NCI-H187 treated with DMSO at 0.1 percent for 48 hours (cell line): ENCODE data around the gene SORD.
"Not testable (repeated sequence)": the region's sequence is repeated elsewhere in the genome, so short reads cannot be mapped to it uniquely, and the experiment has no call there.

Experiments
- DNase-seq: peaks from one replicate; lab custom pipeline; 2025; lab: John Stamatoyannopoulos, UW

The SORD gene

DNA sequence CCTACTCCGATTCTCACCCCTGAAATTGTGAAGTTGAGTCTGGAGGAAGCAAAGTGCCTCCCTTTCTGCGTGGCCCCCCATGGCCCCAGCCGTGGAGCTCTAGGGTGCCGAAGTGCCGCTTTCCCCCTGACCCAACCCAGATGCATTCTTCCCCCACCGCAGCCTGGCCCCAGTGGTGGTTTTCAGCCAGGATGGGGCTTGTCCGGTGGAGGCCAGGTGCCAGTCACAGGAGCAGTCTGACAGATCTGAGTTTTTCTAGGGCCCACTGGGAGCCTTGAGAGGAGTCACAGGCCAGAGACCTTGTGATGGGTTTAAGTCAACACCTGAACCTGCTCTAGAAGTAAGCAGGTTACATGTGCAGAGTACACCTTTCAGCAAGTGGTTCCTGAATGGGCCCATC, 39.3 kb downstream of the SORD start:
- DNase-seq, result not testable (repeated sequence)

- DNase-seq, result no peak
Observed at GRCh38 chr15:45064386-45064785, 41.4 kb downstream of the SORD start.

- DNase-seq, result not testable (repeated sequence)
Observed at GRCh38 chr15:45069942-45070360, 47.0 kb downstream of the SORD start.

- not testable (repeated sequence) for DNase-seq
Observed at GRCh38 chr15:45073602-45074001, 50.6 kb downstream of the SORD start.

DNA sequence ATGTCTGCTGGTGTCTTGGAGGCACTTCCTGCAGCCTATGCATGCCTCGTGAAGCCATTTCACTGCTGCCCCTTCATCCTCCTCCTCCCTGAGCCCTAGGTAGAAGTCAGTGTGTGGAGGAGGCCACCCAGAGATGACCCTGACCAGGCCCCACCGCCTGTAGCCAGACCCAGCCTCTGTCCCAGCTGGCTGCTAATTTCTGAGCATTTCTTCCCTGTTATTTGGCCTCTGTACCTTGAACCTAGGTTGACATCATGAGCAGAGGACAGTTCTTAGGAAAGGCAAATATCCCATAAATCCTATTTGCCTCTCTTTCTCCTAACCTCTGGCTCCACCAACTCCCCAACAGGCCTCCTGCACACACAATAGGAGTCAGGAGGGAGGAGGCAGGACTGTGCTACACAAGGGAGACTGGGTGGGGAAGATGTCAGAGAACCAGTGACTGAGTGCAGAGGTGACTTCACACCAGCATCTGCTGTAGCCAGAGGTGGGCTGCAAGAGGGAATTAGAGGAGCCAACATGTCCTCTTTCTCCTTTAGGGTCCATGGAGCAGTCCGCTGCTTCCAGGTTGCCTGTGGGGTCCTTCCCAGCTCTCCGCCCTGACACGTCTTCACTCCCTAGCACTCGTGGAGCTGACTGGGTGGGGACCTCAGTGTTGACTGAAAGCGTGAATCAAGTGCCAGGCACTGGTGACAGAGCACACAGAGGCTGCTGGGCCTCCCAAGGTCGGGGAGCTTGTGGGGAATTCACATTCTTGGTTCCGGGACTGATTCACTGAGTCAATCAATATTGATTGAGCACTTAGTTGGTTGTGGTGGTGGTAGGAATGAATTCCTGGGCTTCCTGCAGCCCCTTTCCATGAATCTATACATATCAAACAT, 52.7 kb downstream of the SORD start:
- not testable (repeated sequence) for DNase-seq

- not testable (repeated sequence) for DNase-seq
Observed at GRCh38 chr15:45077391-45077790, 54.4 kb downstream of the SORD start.

DNA sequence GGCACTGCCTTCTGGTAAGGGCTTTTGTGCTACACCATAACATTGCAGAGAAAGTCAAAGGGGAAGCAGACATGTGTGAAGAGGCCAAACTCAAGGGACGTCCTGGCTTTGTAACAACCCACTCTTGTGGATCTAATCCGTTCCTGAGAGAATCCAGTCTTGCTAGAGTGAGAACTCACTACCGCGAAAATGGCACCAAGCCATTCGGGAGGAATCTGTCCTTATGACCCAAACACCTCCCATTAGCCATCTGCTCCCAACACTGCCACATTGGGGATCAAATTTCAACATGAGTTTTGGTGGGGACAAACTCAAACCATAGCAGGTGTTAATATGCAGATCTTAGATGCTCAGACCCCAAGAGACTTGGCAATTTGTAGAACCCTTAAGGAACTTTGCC, 56.2 kb downstream of the SORD start:
- not testable (repeated sequence) for DNase-seq

DNA sequence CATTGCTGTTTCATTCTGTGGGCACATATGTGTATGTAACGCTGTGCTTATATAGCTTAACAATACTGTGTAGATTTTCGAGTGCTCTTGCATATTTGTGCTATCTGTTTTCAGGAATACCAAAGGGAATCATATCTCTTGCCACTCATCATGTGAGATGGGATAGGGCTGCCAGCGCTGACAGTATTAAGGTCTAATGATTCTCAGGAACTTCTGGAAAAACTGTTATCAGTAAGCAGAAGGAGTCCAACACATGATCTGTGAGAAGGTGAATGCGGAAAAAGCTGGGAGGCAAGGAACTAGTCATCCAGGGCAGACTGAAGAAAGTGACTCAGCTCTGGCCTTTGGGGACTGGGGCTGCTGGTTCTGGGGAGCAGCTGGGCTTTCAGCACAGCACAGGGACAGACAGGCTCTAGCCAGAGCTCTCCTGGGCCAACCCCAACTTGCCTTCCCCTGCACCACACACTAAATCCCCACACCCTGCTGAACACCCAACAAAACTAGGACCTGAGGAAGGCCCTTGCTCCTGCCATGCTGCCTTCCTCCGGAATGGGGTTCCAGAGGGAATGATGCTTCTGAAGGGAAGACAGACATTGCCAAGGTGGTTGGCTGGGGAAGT, 56.7 kb downstream of the SORD start:
- DNase-seq, result not testable (repeated sequence)

GRCh38 chr15:45080593-45080992, 57.6 kb downstream of the SORD start:
- not testable (repeated sequence) for DNase-seq

DNA sequence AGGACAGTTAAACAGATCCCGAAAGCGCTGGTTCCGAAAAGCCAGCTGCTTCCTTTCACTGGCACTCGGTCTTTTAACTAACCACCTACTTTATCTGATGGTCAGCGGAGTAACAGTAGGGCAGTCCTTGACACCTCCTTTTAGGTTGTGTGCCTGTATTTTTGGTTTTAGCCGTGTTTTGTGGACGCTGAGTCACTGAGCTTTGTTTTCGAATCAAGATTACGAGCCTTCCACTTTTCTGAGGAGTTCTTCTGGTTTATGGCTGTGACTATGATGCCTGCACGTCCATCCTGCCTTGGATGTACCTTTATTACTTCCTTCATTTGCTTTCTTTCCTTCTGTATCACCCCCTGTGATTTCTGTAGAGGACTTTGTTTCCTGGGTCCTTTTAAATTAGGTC, 59.4 kb downstream of the SORD start:
- DNase-seq, result not testable (repeated sequence)

DNA sequence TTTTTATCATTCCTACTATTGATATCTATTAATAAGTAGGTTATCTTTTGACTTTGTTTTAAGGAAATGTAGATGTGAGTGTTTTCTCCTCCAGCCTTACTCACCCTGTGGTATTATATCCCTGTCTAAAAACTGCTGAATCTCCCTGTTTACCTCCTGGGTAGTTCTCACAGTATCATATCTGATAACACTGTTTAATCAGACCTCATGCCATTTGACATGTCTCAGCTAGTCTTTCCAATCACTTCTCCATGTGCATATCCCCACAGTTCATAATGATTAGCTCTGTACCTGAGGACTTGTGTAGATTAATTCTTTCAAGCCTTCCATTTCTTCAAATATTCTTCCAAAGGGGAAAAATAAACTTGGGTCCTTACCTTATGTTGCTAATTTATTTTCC, 60.2 kb downstream of the SORD start:
- DNase-seq, result no peak

DNA sequence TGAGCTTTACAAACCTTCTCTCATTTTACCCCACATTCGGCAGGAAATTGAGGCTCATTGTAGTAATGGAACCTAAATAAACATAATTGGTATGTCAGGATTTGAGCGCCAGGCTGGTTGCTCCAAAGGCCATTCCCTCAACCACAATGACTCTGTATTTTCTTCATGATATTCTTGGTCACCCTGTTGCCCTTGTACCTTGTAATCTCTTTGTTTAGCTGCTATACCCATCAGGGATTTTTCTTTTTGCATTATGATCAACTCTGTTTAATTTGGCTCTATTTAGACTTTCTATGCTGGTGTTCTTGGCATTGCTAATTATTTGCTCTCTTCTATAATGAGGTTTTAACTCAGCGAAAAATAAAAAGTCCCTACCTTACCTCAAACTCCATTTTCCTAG, 61.2 kb downstream of the SORD start:
- DNase-seq, result no peak

DNA sequence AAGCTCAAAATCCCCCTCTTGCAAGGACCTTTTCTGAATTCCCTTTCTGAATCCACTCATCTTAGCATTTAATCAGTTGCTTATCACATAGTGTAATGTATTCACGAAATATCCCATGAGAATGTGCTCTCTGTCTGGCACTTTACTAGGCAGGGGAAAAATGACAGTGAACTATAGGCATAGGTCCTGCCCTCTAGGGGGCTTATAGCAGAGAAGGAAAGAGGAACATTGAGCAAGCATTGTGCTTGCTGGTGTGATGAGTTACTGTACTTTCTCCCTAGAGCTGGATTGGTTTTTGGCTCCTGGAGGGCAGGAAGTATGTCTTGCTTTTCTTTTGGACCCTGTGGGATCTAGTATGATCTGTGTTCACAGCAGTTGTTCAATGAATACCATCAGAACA, 64.5 kb downstream of the SORD start:
- no peak for DNase-seq

GRCh38 chr15:45088801-45089711, 66.1 kb downstream of the SORD start:
- DNase-seq, result no peak

- DNase-seq, result no peak
Observed at GRCh38 chr15:45089712-45090373, 66.8 kb downstream of the SORD start.

GRCh38 chr15:45091161-45091560, 68.2 kb downstream of the SORD start:
- no peak for DNase-seq

DNA sequence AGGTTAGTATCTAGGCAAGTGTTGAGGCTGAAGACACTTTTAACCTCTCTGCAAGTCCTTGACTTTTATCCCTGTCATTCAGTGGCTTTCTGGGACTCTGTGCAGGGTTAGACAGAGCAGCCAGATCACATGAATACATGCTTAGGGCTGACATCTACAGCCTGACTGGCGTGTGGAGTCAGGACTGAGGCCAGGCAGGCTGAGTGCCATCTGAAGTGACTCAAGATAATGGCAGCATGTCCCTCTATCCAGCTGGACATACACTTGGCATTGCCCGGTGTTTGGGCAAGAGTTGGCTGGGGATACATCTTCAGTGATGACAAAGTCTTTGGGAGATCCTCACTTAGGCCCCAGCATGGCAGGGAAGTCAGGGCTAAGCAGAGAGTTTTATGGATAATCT, 68.6 kb downstream of the SORD start:
- no peak for DNase-seq

DNA sequence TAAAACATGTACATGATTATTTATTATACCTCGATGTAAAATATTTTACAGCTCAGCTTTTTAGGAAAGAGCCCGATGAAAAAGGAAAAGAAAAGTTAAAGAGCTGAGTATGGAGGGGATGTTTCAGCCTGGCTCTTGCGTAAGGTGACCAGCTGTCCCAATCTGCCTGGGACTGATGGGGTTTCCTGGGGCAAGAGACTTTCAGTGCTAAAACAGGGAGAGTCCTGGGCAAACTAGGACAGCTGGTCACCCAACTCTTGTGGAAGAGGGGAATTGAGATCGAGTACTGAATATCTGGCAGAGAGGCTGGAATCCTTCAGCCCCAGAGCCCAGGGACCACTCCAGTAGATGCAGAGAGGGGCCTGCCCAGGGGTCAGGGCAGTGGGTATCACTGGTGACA, 70.0 kb downstream of the SORD start:
- no peak for DNase-seq

DNA sequence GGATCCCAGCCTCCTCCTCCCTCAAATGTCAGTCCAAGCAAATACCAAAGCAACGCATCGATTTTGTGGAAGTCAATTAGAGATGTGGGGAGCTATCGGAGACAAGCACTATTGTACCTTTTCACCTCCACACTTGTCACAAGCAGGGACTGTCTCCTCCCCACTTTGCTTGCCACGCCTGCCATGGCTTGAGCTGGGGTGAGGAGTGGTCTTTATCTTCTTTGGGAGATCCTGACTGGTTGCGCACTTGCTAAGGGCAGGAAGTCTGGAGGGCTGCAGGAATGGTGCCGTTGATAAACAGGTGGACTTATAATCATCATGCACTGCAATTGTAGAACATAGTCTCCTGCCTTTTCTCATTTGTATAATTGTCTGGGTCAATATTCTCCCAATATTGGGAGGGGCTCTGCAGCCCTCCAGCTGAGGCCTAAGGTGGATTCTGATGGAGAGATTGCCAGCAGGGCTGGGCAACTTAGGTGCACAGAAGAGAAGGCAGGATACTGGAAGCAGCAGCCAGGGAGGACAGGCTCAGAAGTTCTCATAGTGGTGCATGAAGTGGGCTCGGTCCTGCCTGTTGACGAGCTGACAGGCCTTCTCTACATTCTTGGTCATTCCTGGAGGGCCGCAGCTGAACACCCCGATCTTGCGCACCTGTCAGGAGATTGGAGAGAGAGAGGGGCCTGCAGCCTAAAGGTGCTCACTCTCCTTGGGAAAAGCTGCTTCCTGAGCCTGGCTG, 70.8 kb downstream of the SORD start:
- no peak for DNase-seq

- DNase-seq, result no peak
Observed at GRCh38 chr15:45094358-45094730, 71.3 kb downstream of the SORD start.

DNA sequence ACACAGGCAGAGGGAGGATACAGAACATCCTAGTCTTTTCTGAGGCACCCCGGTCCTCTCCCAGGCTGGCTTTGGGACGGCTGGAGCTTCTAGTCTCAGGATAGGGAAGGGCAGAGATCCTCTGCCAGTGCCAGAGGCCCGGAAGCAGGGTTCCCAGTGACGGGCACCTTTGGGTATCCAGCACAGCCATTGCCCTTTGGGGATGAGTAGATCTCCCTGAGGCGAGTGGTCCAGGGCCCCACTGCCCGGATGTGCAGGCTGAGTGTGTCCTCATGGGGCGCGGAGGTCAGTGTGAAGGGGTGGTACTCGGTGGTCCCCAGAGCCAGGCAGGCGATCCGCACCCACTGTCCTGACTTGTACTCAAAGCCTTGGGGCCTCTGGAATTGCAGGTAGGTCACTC, 72.7 kb downstream of the SORD start:
- no peak for DNase-seq
